Kidney epithelial cell (primary cell): ENCODE measurements around the gene SNAPC1. TPM values are rescaled to one million over a fixed set of nuclear protein-coding genes. Genes with fewer than 3 reads are reported as not detected.

ENCODE experiments used
- DNase-seq: peaks from one replicate; pipeline ENCODE4 v3.0.0-alpha.2; 2010; ENCODE audit warnings: low read depth
- H3K27me3 ChIP-seq: 2 replicates; pipeline ENCODE4 v1.6.0; 2011; ENCODE audit warnings: low read length; ENCODE audit not compliant: control insufficient read depth, insufficient read depth
- H3K36me3 ChIP-seq: 2 replicates; pipeline ENCODE4 v1.5.1; 2011; ENCODE audit warnings: low read length; ENCODE audit not compliant: control insufficient read depth, insufficient read depth
- H3K4me3 ChIP-seq: 2 replicates; pipeline ENCODE4 v1.5.1; 2011; ENCODE audit warnings: low read depth, mild to moderate bottlenecking, control low read depth, low read length
- total RNA-seq: library from RNA; depleted of rRNA; stranded (reverse); fragments of >200 nt; gene quantifications from 2 replicates; pipeline ENCODE4 v1.2.3, GENCODE V29; 2015
- TF ChIP-seq, protein P1 (sequence below): IDR thresholded peaks from 2 replicates; pipeline ENCODE4 v1.5.1; 2011; ENCODE audit warnings: mild to moderate bottlenecking, moderate library complexity, low read length, control low read depth, inconsistent platforms; ENCODE audit not compliant: insufficient read depth, poor library complexity, severe bottlenecking

Gene SNAPC1
- total RNA-seq, 1 donor from 2014 or later, result 16.1 TPM

DNA sequence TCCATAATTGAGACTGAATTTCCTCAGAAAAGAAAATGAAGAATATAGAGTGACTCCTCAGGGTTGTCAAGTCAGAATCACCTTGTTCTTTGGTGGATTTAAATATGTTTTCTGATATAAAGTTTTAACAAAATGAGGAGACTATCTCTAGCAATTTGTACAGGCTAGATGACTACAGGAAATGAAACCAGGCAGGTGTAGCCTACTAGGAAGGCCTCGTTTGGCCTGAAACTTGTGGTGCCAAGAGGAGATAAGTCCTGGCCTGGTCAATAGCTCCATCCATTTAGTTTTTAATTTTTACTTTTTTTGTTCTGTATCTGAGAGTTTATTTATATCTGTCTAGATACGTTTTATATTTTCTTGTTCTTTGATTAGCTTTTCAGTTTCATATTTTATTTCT lies 41.5 kb downstream of the SNAPC1 start:
- Histone ChIP-seq H3K27me3 (no peaks in the 10 kb centered on the region), H3K4me3 (no peak overlapping the region), H3K36me3 (no peaks in the 10 kb centered on the region)
- no peak for DNase-seq
- TF ChIP-seq, protein P1, sequence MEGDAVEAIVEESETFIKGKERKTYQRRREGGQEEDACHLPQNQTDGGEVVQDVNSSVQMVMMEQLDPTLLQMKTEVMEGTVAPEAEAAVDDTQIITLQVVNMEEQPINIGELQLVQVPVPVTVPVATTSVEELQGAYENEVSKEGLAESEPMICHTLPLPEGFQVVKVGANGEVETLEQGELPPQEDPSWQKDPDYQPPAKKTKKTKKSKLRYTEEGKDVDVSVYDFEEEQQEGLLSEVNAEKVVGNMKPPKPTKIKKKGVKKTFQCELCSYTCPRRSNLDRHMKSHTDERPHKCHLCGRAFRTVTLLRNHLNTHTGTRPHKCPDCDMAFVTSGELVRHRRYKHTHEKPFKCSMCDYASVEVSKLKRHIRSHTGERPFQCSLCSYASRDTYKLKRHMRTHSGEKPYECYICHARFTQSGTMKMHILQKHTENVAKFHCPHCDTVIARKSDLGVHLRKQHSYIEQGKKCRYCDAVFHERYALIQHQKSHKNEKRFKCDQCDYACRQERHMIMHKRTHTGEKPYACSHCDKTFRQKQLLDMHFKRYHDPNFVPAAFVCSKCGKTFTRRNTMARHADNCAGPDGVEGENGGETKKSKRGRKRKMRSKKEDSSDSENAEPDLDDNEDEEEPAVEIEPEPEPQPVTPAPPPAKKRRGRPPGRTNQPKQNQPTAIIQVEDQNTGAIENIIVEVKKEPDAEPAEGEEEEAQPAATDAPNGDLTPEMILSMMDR, result no peak

DNA sequence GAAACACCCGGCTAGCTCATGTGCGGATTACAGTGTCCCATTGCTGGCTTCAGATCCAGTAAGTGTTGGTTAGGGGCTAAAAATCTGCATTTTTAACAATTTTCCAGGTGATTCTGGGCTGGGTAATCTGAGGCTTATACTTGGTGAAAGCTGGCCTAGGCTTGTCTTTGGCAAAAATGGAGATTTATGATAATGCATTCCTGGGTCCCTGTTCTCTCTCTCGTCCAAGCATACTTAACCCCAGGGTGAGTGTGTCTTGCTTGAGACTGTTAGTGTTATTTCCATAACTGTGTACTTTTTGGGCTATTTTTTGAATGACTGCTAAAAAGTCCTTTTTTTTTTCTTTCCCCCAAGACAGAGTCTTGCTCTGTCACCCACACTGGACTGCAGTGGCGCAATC lies 43.2 kb downstream of the SNAPC1 start:
- Histone ChIP-seq H3K27me3 (no peaks in the 10 kb centered on the region), H3K36me3 (no peaks in the 10 kb centered on the region), H3K4me3 (no peak overlapping the region)
- no peak for DNase-seq
- TF ChIP-seq, protein P1, result no peak

DNA sequence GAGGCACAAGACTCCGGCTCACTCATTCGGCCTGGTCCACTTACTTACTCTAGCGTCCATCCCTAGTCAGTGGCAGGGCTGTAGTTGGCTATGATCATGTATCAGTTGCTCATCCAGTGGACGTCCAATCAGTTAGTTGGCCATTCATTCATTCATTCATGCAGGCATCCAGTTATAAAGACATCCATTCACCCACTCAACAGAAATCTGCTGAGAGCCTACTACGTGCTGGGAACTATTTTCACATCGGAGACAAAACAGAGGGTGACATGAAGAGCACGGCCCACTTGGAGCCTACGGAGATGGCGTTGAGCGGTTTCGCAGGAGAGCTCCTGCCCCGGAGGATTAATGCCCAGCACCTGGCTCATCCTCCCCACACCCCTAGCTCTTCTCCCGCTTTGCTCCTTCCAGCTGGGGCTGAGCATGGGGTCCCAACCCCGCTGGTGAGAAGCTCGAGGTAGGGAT lies 49.7 kb downstream of the SNAPC1 start:
- TF ChIP-seq, protein P1, result no peak
- H3K36me3 ChIP-seq, result no peaks in the 10 kb centered on the region
- DNase-seq, result no peak
- peaks cover 18% of the 10 kb centered on the region for H3K27me3 ChIP-seq
- peak overlapping the region; percentile 32 for H3K4me3 ChIP-seq

DNA sequence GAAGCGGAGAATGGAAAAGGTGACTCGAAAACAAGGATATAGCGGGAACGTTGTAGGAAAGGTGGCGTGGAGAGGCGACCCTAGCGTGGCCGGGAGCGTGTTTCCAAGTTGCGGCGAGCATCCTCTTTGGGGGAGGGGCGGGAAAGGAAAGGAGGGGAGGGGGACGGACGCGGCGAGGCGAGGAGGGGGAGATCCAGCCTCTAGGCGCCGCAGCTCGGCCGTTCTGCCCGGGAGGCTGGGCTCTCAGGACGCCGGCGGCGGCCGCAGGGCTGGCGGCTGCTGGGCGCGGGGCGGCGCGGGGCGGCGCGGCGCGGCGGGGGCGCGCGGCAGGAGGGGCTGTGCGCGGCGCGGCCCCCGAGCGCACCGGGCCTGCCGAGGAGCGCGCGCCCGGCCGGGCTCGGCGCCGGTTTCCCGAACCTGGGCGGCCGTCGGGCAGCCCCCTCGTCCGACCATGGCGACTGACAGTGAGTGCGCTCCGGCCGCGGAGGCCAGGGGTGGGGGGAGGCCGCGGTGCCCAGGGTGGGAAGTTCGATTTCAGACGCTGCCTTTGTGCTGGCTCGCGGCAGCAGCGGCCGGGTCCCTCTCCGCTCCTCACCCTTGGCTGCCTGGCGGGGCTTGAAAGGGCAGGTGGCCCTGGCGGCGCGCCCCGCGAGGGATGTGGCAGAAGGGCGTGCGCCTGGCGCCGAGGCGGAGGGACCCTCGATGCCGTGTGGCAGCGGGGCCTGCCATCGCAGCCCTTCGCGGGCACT lies 50.3 kb downstream of the SNAPC1 start, which contains the start of gene SYT16:
Gene SYT16 (plus strand): TSS at position 357 of the 749 bp plus-strand sequence.
- H3K4me3 ChIP-seq, result peak within 1 kb of the TSS; percentile 55
- no peak for DNase-seq
- H3K27me3 ChIP-seq, result peaks cover 18% of the 10 kb centered on the region
- no peaks in the 10 kb centered on the region for H3K36me3 ChIP-seq
- TF ChIP-seq, protein P1, result no peak

DNA sequence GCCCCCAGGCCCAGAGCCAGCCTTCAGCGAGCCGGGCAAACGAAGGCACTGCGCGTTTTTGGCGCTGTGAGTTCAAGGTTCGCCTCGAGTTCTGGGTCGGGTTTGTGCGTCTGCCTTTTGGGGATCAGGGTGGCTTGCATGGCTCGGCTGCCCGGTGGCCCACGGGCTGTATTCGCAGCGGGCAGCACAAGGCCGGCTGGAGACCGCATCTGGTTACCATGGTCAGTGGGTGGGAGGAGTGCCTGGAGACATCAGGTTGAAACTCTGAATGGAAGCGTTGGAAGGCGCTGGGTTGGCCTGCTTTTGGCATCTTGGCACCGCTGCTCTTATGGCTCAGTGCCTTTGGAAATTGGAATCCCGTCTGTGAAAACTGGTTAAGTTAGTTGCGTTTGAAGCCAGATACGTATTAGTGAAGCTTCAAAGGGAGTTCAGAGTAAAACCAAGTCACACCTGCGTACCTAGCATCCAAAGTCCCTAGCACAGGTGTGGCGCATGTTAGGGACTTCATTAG lies 50.9 kb downstream of the SNAPC1 start:
- TF ChIP-seq, protein P1, result no peak
- H3K4me3 ChIP-seq, result peak overlapping the region; percentile 55
- DNase-seq, result no peak
- peaks cover 18% of the 10 kb centered on the region for H3K27me3 ChIP-seq
- no peaks in the 10 kb centered on the region for H3K36me3 ChIP-seq
